Heart right ventricle (tissue), 16 donors: Measurements from ENCODE around the gene RMI1. TPM values are rescaled to one million over a fixed set of nuclear protein-coding genes. Genes with fewer than 3 reads are reported as not detected.
A peak's percentile ranks its signal among the peaks of the same experiment; 100 is the strongest.

Experiments
- ATAC-seq, 8 donors: fragments of 200-7000 bp; cut with Tn5 transposase; one replicate each; pipeline ENCODE4 v1.9.1; 2020; ENCODE audit warnings: mild to moderate bottlenecking in 8 of 8, moderate library complexity in 8 of 8, moderate number of reproducible peaks in 1 of 8
- DNase-seq, 2 donors: peaks; one replicate each; pipeline ENCODE4 v3.0.0-alpha.2; 2020
- H3K27ac ChIP-seq, 10 donors: fragments of 200-600 bp; sonication (generic) in 2 of 10; one replicate each; pipeline versions ENCODE4 v1.5.0 to v1.8.0; 2020 to 2022; ENCODE audit warnings: mild to moderate bottlenecking in 3 of 10
- H3K27me3 ChIP-seq, 7 donors: fragments of 200-600 bp; one replicate each; pipeline ENCODE4 v1.8.0; 2021 to 2022; ENCODE audit warnings: mild to moderate bottlenecking in 2 of 7
- H3K36me3 ChIP-seq, 9 donors: fragments of 200-600 bp; sonication (generic) in 1 of 9; one replicate each; pipeline versions ENCODE4 v1.5.0 to v1.8.0; 2020 to 2022; ENCODE audit warnings: mild to moderate bottlenecking in 2 of 9
- H3K4me1 ChIP-seq, 9 donors: fragments of 200-600 bp; sonication (generic) in 1 of 9; one replicate each; pipeline versions ENCODE4 v1.5.0 to v1.8.0; 2020 to 2022; ENCODE audit warnings: mild to moderate bottlenecking in 4 of 9
- H3K4me3 ChIP-seq, 10 donors: fragments of 200-600 bp; sonication (generic) in 2 of 10; one replicate each; pipeline versions ENCODE4 v1.5.0 to v1.8.0; 2020 to 2022; ENCODE audit warnings: mild to moderate bottlenecking in 7 of 10, moderate library complexity in 2 of 10
- H3K9me3 ChIP-seq, 11 donors: fragments of 200-600 bp in 10 of 11; sonication (generic) in 2 of 11; one replicate each; pipeline versions ENCODE4 v1.5.0 to v1.8.0; 2013 to 2022; ENCODE audit warnings: mild to moderate bottlenecking in 2 of 11, control low read depth in 1 of 11, moderate library complexity in 1 of 11
- CTCF ChIP-seq, 9 donors: fragments of 200-600 bp; sonication (generic) in 2 of 9; IDR thresholded peaks; one replicate each; pipeline versions ENCODE4 v1.5.0 to v1.8.0; 2021 to 2022; ENCODE audit warnings: antibody characterized with exemption in 9 of 9, mild to moderate bottlenecking in 5 of 9, moderate library complexity in 1 of 9
- WGBS, 2 donors: extraction: QIAGEN DNeasy Blood & Tissue Kit; methylation state at CpG; one replicate each; pipeline ENCODE4 v1.1.7; 2013; ENCODE audit warnings: inconsistent platforms in 1 of 2; 5-methylcytosine and 5-hydroxymethylcytosine counted together
- intact Hi-C, 10 donors: fragments of 100-400 bp; cut with DNase I; formaldehyde crosslinking; loops; one replicate each; pipeline versions ENCODE4 v1.11.1 to v1.14.2; 2022
- polyA plus RNA-seq, 2 donors: library from polyadenylated mRNA; stranded (reverse); fragments of 200-250 nt; gene quantifications; one replicate each; pipeline ENCODE4 v1.2.3, GENCODE V29; 2013
- total RNA-seq, 10 donors: library from RNA; stranded (reverse); fragmentation: NEBNext Ultra II Directional in 3 of 10; extraction: Animal tissue kit (Norgen Biotek cat#: 25700) in 3 of 10; gene quantifications; one replicate each; pipeline versions ENCODE4 v1.2.1 to v1.2.4, GENCODE V29; 2021 to 2023
- donor health status: Arrhythmogenic right ventricular cardiomyopathy.
- donor health status: ischemic (EF 13 %, LVEDD 7.1; RV severe dilation, severe dysfunction).
- donor health status: healthy with polysubstance abuse.
- donor health status: DM: no; HTN: yes; CAD: no.
- donor health status: DM: no; HTN: no; CAD: no.
- donor health status: ischemic (EF 25% LVEDD 6.9; RV normal size, moderate dysfunction).
- donor health status: ischemic (EF 25% LVEDD 5.7; RV mildly dilated, moderate dysfunction).
- donor health status: healthy.
- donor health status: DM: yes; HTN: yes; CAD: no.
- donor health status: Ischemic cardiomyopathy.
- donor health status: ischemic (EF 35%, LVEDD 5.7; RV mildly dilated, moderate dysfunction).
- donor health status: nonischemic (EF 11% LVEDD 7.7; RV severe dilation, severe dysfunction).
- donor health status: DM: yes; HTN: yes; CAD: no.
- donor health status: PGD.
- donor health status: ischemic (EF 29% LVEDD 5.4; RV normal size, mild dysfunction).
- donor health status: nonischemic (EF 23%, LVEDD 6.1; RV moderate dilation, normal function).

Gene RMI1
- total and polyA plus RNA-seq, 12 donors = 2.4 to 9.7 (median 5.4) TPM

- Histone ChIP-seq H3K27ac (peak within 1 kb of the TSS; percentile 93 to 100 (median 98)), H3K36me3 (peaks cover 0 to 33% (median 28%) of the 10 kb centered on the region in 9 donors), H3K9me3 (no peaks in the 10 kb centered on the region), H3K27me3 (no peaks in the 10 kb centered on the region), H3K4me3 (peak within 1 kb of the TSS; percentile 69 to 93 (median 83)), H3K4me1 (peaks cover 0 to 58% (median 45%) of the 10 kb centered on the region in 9 donors)
- peak in 2 of 9 donors; percentile 27 to 45 for TF ChIP-seq CTCF (IDR thresholded peaks at IDR 0.05)
- DNase-seq = peak; percentile 100
- peak; percentile 91 to 97 (median 95) for ATAC-seq
- intact Hi-C loops = loop anchor here in 8 of 10 donors (1.0 to 10.0 kb wide), 9 partner anchors 23 to 195 kb away; partner anchors contain the start of gene KIF27 (in 2 of the 8)
- 0% methylated on average over 57 of the region's 57 CpGs for WGBS, 2 donors
These were observed 702 bp upstream of the RMI1 start, which contains the start of gene HNRNPK for GRCh38 chr9:83979812-83980394. TSS of gene HNRNPK (minus strand) at chr9:83980215. CDS start at chr9:83978252, 1,963 bp downstream.

GRCh38 chr9:83981126-83981871 lies 694 bp downstream of the RMI1 start:
- ATAC-seq (peak in 1 of 8 donors; percentile 12), DNase-seq (peak in 1 of 2 donors; percentile 36)
- H3K9me3 ChIP-seq = no peaks in the 10 kb centered on the region
- WGBS, 2 donors = 0 to 1% methylated on average over 29 of the region's 29 CpGs
- TF ChIP-seq CTCF (IDR thresholded peaks at IDR 0.05) = no peak
- H3K27me3 ChIP-seq = no peaks in the 10 kb centered on the region
- peaks cover 0 to 19% (median 14%) of the 10 kb centered on the region in 9 donors for H3K36me3 ChIP-seq
- H3K4me1 ChIP-seq = peaks cover 0 to 45% (median 31%) of the 10 kb centered on the region in 9 donors
- intact Hi-C loops = loop anchor here in 2 of 10 donors (2.0 to 10.0 kb wide), 5 partner anchors 59 to 191 kb away; partner anchors contain the start of gene KIF27 (in 1 of the 2)
- peak overlapping the region; percentile 69 to 93 (median 79) for H3K4me3 ChIP-seq
- H3K27ac ChIP-seq = peak overlapping the region; percentile 93 to 100 (median 98)

- Histone ChIP-seq H3K27ac (no peak overlapping the region), H3K36me3 (peaks cover 0 to 21% (median 8%) of the 10 kb centered on the region in 9 donors), H3K4me3 (no peak overlapping the region), H3K9me3 (no peaks in the 10 kb centered on the region), H3K27me3 (no peaks in the 10 kb centered on the region), H3K4me1 (peaks cover 0 to 37% (median 10%) of the 10 kb centered on the region in 9 donors)
- WGBS, 2 donors = 83 to 84% methylated on average over 3 of the region's 3 CpGs
- DNase-seq (no peak), ATAC-seq (no peak)
- intact Hi-C loops = loop anchor here in 3 of 10 donors (5.0 to 10.0 kb wide), 3 partner anchors 159 to 186 kb away; no protein-coding TSS in a partner anchor
- no peak for TF ChIP-seq CTCF (IDR thresholded peaks at IDR 0.05)
These were observed 5.6 kb downstream of the RMI1 start for GRCh38 chr9:83986195-83986594.

- H3K27ac ChIP-seq = no peak overlapping the region
- no peak for TF ChIP-seq CTCF (IDR thresholded peaks at IDR 0.05)
- 68 to 78% methylated on average over 11 of the region's 11 CpGs for WGBS, 2 donors
- H3K9me3 ChIP-seq = no peaks in the 10 kb centered on the region
- no peak for DNase-seq
- peaks cover 0 to 21% (median 8%) of the 10 kb centered on the region in 9 donors for H3K36me3 ChIP-seq
- peak in 5 of 8 donors; percentile 27 to 72 (median 42) for ATAC-seq
- intact Hi-C loops = loop anchor here in 3 of 10 donors (5.0 to 10.0 kb wide), 3 partner anchors 158 to 185 kb away; no protein-coding TSS in a partner anchor
- H3K4me3 ChIP-seq = no peak overlapping the region
- H3K4me1 ChIP-seq = peaks cover 0 to 32% (median 5%) of the 10 kb centered on the region in 9 donors
- no peaks in the 10 kb centered on the region for H3K27me3 ChIP-seq
These were observed 6.3 kb downstream of the RMI1 start for GRCh38 chr9:83986765-83987401.
